BLaER1 (cell line): ENCODE measurements around the gene SCEL.

Source experiments
- H3K27ac ChIP-seq: shearing (Covaris generic); formaldehyde crosslinking; 2 replicates; pipeline ENCODE4 v1.8.1; 2022
- H3K27me3 ChIP-seq: shearing (Covaris generic); formaldehyde crosslinking; 2 replicates; pipeline ENCODE4 v1.8.1; 2022
- H3K36me3 ChIP-seq: shearing (Covaris generic); formaldehyde crosslinking; 2 replicates; pipeline ENCODE4 v1.8.1; 2022
- H3K4me1 ChIP-seq: shearing (Covaris generic); formaldehyde crosslinking; 2 replicates; pipeline ENCODE4 v1.8.1; 2022
- H3K4me2 ChIP-seq: shearing (Covaris generic); formaldehyde crosslinking; 2 replicates; pipeline ENCODE4 v1.8.1; 2022
- H3K4me3 ChIP-seq: shearing (Covaris generic); formaldehyde crosslinking; 2 replicates; pipeline ENCODE4 v1.8.1; 2022
- H3K9ac ChIP-seq: shearing (Covaris generic); formaldehyde crosslinking; 2 replicates; pipeline ENCODE4 v1.8.1; 2022
- H3K9me3 ChIP-seq: shearing (Covaris generic); formaldehyde crosslinking; 2 replicates; pipeline ENCODE4 v1.8.1; 2022
- H4K20me1 ChIP-seq: shearing (Covaris generic); formaldehyde crosslinking; 2 replicates; pipeline ENCODE4 v1.8.1; 2022
- Cebpa-rat ChIP-seq: shearing (Covaris generic); IDR thresholded peaks from 2 replicates; pipeline ENCODE4 v1.8.1; 2022

The SCEL gene

GRCh38 chr13:77519808-77520207 is 15.7 kb upstream of the SCEL start:
- H3K9ac ChIP-seq: no peak overlapping the region
- no peaks in the 10 kb centered on the region for H3K27me3 ChIP-seq
- TF ChIP-seq Cebpa-rat: no peak
- no peak overlapping the region for H3K27ac ChIP-seq
- H3K4me3 ChIP-seq: no peak overlapping the region
- no peaks in the 10 kb centered on the region for H3K9me3 ChIP-seq
- H3K36me3 ChIP-seq: no peaks in the 10 kb centered on the region
- no peaks in the 10 kb centered on the region for H4K20me1 ChIP-seq
- H3K4me2 ChIP-seq: no peak overlapping the region
- H3K4me1 ChIP-seq: no peaks in the 10 kb centered on the region

- H3K4me3 ChIP-seq: no peak overlapping the region
- no peak overlapping the region for H3K9ac ChIP-seq
- no peaks in the 10 kb centered on the region for H3K4me1 ChIP-seq
- H3K36me3 ChIP-seq: no peaks in the 10 kb centered on the region
- H4K20me1 ChIP-seq: no peaks in the 10 kb centered on the region
- no peaks in the 10 kb centered on the region for H3K27me3 ChIP-seq
- no peaks in the 10 kb centered on the region for H3K9me3 ChIP-seq
- TF ChIP-seq Cebpa-rat: no peak
- H3K4me2 ChIP-seq: no peak overlapping the region
- H3K27ac ChIP-seq: no peak overlapping the region
Measured at GRCh38 chr13:77521194-77521593, 14.3 kb upstream of the SCEL start.

- no peaks in the 10 kb centered on the region for H3K36me3 ChIP-seq
- H3K9ac ChIP-seq: no peak overlapping the region
- H3K9me3 ChIP-seq: no peaks in the 10 kb centered on the region
- H3K4me2 ChIP-seq: no peak overlapping the region
- H3K27me3 ChIP-seq: no peaks in the 10 kb centered on the region
- H4K20me1 ChIP-seq: no peaks in the 10 kb centered on the region
- H3K4me3 ChIP-seq: no peak overlapping the region
- H3K27ac ChIP-seq: no peak overlapping the region
- H3K4me1 ChIP-seq: no peaks in the 10 kb centered on the region
- TF ChIP-seq Cebpa-rat: no peak
Measured at GRCh38 chr13:77521595-77522367, 13.7 kb upstream of the SCEL start.

- no peak overlapping the region for H3K4me2 ChIP-seq
Measured at GRCh38 chr13:77522444-77522843, 13.1 kb upstream of the SCEL start.

GRCh38 chr13:77523386-77523785 is 12.1 kb upstream of the SCEL start:
- TF ChIP-seq Cebpa-rat: no peak
- H3K9ac ChIP-seq: no peak overlapping the region

More at GRCh38 chr13:77522444-77522843, 13.1 kb upstream of the SCEL start:
- Histone ChIP-seq H4K20me1 (no peaks in the 10 kb centered on the region), H3K4me1 (no peaks in the 10 kb centered on the region), H3K36me3 (no peaks in the 10 kb centered on the region), H3K9me3 (no peaks in the 10 kb centered on the region), H3K27me3 (no peaks in the 10 kb centered on the region), H3K9ac (no peak overlapping the region), H3K27ac (no peak overlapping the region), H3K4me3 (no peak overlapping the region)
- TF ChIP-seq Cebpa-rat: no peak

GRCh38 chr13:77523834-77524728 is 11.4 kb upstream of the SCEL start:
- no peaks in the 10 kb centered on the region for H4K20me1 ChIP-seq
- H3K9me3 ChIP-seq: no peaks in the 10 kb centered on the region
- H3K27me3 ChIP-seq: no peaks in the 10 kb centered on the region
- no peak for TF ChIP-seq Cebpa-rat
- no peak overlapping the region for H3K9ac ChIP-seq
- no peak overlapping the region for H3K4me3 ChIP-seq
- H3K27ac ChIP-seq: no peak overlapping the region
- no peak overlapping the region for H3K4me2 ChIP-seq
- H3K36me3 ChIP-seq: no peaks in the 10 kb centered on the region
- H3K4me1 ChIP-seq: no peaks in the 10 kb centered on the region

More at GRCh38 chr13:77523386-77523785, 12.1 kb upstream of the SCEL start:
- Histone ChIP-seq H3K4me1 (no peaks in the 10 kb centered on the region), H3K27ac (no peak overlapping the region), H3K4me2 (no peak overlapping the region), H3K9me3 (no peaks in the 10 kb centered on the region), H3K4me3 (no peak overlapping the region), H4K20me1 (no peaks in the 10 kb centered on the region), H3K27me3 (no peaks in the 10 kb centered on the region), H3K36me3 (no peaks in the 10 kb centered on the region)

- H3K9ac ChIP-seq: no peak overlapping the region
- H3K27ac ChIP-seq: no peak overlapping the region
- no peaks in the 10 kb centered on the region for H4K20me1 ChIP-seq
- no peaks in the 10 kb centered on the region for H3K27me3 ChIP-seq
- no peaks in the 10 kb centered on the region for H3K9me3 ChIP-seq
- no peak overlapping the region for H3K4me2 ChIP-seq
- TF ChIP-seq Cebpa-rat: no peak
- no peak overlapping the region for H3K4me3 ChIP-seq
- H3K4me1 ChIP-seq: no peaks in the 10 kb centered on the region
- no peaks in the 10 kb centered on the region for H3K36me3 ChIP-seq
Measured at GRCh38 chr13:77528414-77528813, 7.1 kb upstream of the SCEL start.

GRCh38 chr13:77528834-77529500 is 6.5 kb upstream of the SCEL start:
- Histone ChIP-seq H3K36me3 (no peaks in the 10 kb centered on the region), H3K27ac (no peak overlapping the region), H3K4me1 (0 out of 2 replicates have a peak, but pooled peaks cover under 1% of the 10 kb centered on the region), H3K9me3 (no peaks in the 10 kb centered on the region), H3K9ac (no peak overlapping the region), H3K27me3 (no peaks in the 10 kb centered on the region), H4K20me1 (no peaks in the 10 kb centered on the region), H3K4me2 (no peak overlapping the region), H3K4me3 (no peak overlapping the region)
- no peak for TF ChIP-seq Cebpa-rat

GRCh38 chr13:77529501-77529840 is 6.0 kb upstream of the SCEL start:
- H3K4me1 ChIP-seq: 0 out of 2 replicates have a peak, but pooled peaks cover 5% of the 10 kb centered on the region
- no peaks in the 10 kb centered on the region for H3K27me3 ChIP-seq

More at GRCh38 chr13:77529501-77529840, 6.0 kb upstream of the SCEL start:
- Histone ChIP-seq H4K20me1 (no peaks in the 10 kb centered on the region), H3K9ac (no peak overlapping the region), H3K36me3 (no peaks in the 10 kb centered on the region), H3K4me2 (no peak overlapping the region), H3K27ac (no peak overlapping the region), H3K4me3 (no peak overlapping the region), H3K9me3 (no peaks in the 10 kb centered on the region)
- no peak for TF ChIP-seq Cebpa-rat
